Astrocyte of the spinal cord (primary cell): Measurements from ENCODE around the gene GLYATL1B.
"Not testable (repeated sequence)": the region's sequence is repeated elsewhere in the genome, so short reads cannot be mapped to it uniquely, and the experiment has no call there.

Experiments used
- DNase-seq: peaks from one replicate; pipeline ENCODE4 v3.0.0; 2011; ENCODE audit warnings: low read depth, low spot score
- H3K4me3 ChIP-seq: 2 replicates; pipeline ENCODE4 v1.5.1; 2011; ENCODE audit warnings: low read depth, mild to moderate bottlenecking, low read length, moderate library complexity
- CTCF ChIP-seq: IDR thresholded peaks from 2 replicates; pipeline ENCODE4 v1.5.1; 2012; ENCODE audit warnings: low read depth, mild to moderate bottlenecking, low read length, inconsistent platforms
- in situ Hi-C: cut with HindIII; loops from 2 replicates; pipeline ENCODE4 v1.10.0; 2017; ENCODE audit warnings: low sequenced_read_pairs

GLYATL1B gene

GRCh38 chr11:59086007-59086406 is at the start of gene GLYATL1B:
GLYATL1B (plus strand) TSS chr11:59086307; CDS start chr11:59086307, 0 bp downstream.
- in situ Hi-C loops, result not testable (repeated sequence)

GRCh38 chr11:59036542-59036941 is 49.6 kb upstream of the GLYATL1B start:
- in situ Hi-C loops, DNase-seq, H3K4me3 ChIP-seq: not testable (repeated sequence)

More at GRCh38 chr11:59086007-59086406, at the start of gene GLYATL1B:
- H3K4me3 ChIP-seq, DNase-seq: not testable (repeated sequence)

GRCh38 chr11:59037434-59037833 is 48.7 kb upstream of the GLYATL1B start:
- in situ Hi-C loops, H3K4me3 ChIP-seq, DNase-seq: not testable (repeated sequence)

- in situ Hi-C loops, result no loop called here
- TF ChIP-seq CTCF, result no peak
- no peak overlapping the region for H3K4me3 ChIP-seq
- DNase-seq, result no peak
Observed at GRCh38 chr11:59040607-59041006, 45.5 kb upstream of the GLYATL1B start.

GRCh38 chr11:59051383-59051782 is 34.7 kb upstream of the GLYATL1B start:
- H3K4me3 ChIP-seq, in situ Hi-C loops, DNase-seq: not testable (repeated sequence)

GRCh38 chr11:59052355-59052754 is 33.8 kb upstream of the GLYATL1B start:
- H3K4me3 ChIP-seq, DNase-seq, in situ Hi-C loops: not testable (repeated sequence)

GRCh38 chr11:59053387-59053786 is 32.7 kb upstream of the GLYATL1B start:
- in situ Hi-C loops, result no loop called here
- peak; percentile 52 for TF ChIP-seq CTCF
- DNase-seq, result peak; percentile 17
- no peak overlapping the region for H3K4me3 ChIP-seq

GRCh38 chr11:59058120-59059033 is 27.7 kb upstream of the GLYATL1B start:
- peak; percentile 70 for TF ChIP-seq CTCF
- DNase-seq, result peak; percentile 81
- H3K4me3 ChIP-seq, result peak overlapping the region; percentile 15
- in situ Hi-C loops, result not testable (repeated sequence)

GRCh38 chr11:59060096-59060495 is 26.0 kb upstream of the GLYATL1B start:
- DNase-seq, H3K4me3 ChIP-seq, in situ Hi-C loops: not testable (repeated sequence)
